ENCODE measurements around the gene WDR33.

The WDR33 gene

GRCh38 chr2:127743477-127744026, 67.4 kb downstream of the WDR33 start:
- peaks cover 3% of the 10 kb centered on the region; the same call in 1 of the 2 replicates for H3K4me1 ChIP-seq (ENCODE audit: control insufficient read depth, insufficient read depth, low read length)
- no peak overlapping the region for H3K4me3 ChIP-seq (ENCODE audit: low read depth, low read length)
- TF ChIP-seq ZNF660 (tag by site-specific recombination; IDR thresholded peaks at IDR 0.05) (no peak), ZNF670 (tag by site-specific recombination; IDR thresholded peaks at IDR 0.05; ENCODE audit: low read depth) (no peak), ZNF214 (tag by site-specific recombination; IDR thresholded peaks at IDR 0.05; ENCODE audit: borderline replicate concordance) (no peak), KLF17 (tag by site-specific recombination; IDR thresholded peaks at IDR 0.05) (no peak), REPIN1 (tag by site-specific recombination; IDR thresholded peaks at IDR 0.05; ENCODE audit: low read depth) (no peak), ZNF155 (tag by site-specific recombination; IDR thresholded peaks at IDR 0.05) (no peak), ZNF324 (tag by site-specific recombination; IDR thresholded peaks at IDR 0.05) (no peak), ZBTB17 (tag by site-specific recombination; IDR thresholded peaks at IDR 0.05) (no peak), ZNF138 (tag by site-specific recombination; IDR thresholded peaks at IDR 0.05; ENCODE audit: borderline replicate concordance) (no peak), SETDB1 (IDR thresholded peaks at IDR 0.05; ENCODE audit: insufficient read length, low read length) (no peak), ZNF37A (tag by site-specific recombination; IDR thresholded peaks at IDR 0.05) (no peak)
- peaks cover 3 to 46% of the 10 kb centered on the region in 2 experiments for H3K36me3 ChIP-seq (ENCODE audit: control insufficient read depth in 2 of 2, insufficient read depth in 1 of 2, low read length in 2 of 2)
- H3K9me3 ChIP-seq (ENCODE audit: control insufficient read depth, insufficient read depth, low read depth, low read length): no peaks in the 10 kb centered on the region
- ChIA-PET CTCF (interaction anchor here (0.8 kb wide), 1 partner anchor 20 kb away, joined by 4 read pairs; no protein-coding TSS in a partner anchor), POLR2A (no interaction called here)
- no peak overlapping the region for H3K27ac ChIP-seq (ENCODE audit: extremely low read depth, low read depth, low read length)

- no peak for TF ChIP-seq ZNF670 (tag by site-specific recombination; IDR thresholded peaks at IDR 0.05; ENCODE audit: low read depth)
- no peak for TF ChIP-seq ZNF132 (tag by site-specific recombination; IDR thresholded peaks at IDR 0.05; ENCODE audit: borderline replicate concordance)
- TF ChIP-seq ZNF169 (tag by site-specific recombination; IDR thresholded peaks at IDR 0.05): no peak
- no peak for TF ChIP-seq ZNF394 (tag by site-specific recombination; IDR thresholded peaks at IDR 0.05; ENCODE audit: borderline replicate concordance)
- TF ChIP-seq MEIS1 (CRISPR knock-in tag; IDR thresholded peaks at IDR 0.05; ENCODE audit: borderline replicate concordance): no peak
- no peak for TF ChIP-seq ZNF133 (tag by site-specific recombination; IDR thresholded peaks at IDR 0.05)
- no peak for TF ChIP-seq ZNF292 (tag by site-specific recombination; IDR thresholded peaks at IDR 0.05; ENCODE audit: borderline replicate concordance, low read depth)
- TF ChIP-seq ZNF311 (tag by site-specific recombination; IDR thresholded peaks at IDR 0.05; ENCODE audit: borderline replicate concordance): no peak
- TF ChIP-seq ZBTB20 (tag by site-specific recombination; IDR thresholded peaks at IDR 0.05): no peak
- TF ChIP-seq ZNF837 (tag by site-specific recombination; IDR thresholded peaks at IDR 0.05): no peak
- no peak for TF ChIP-seq ZNF354C (tag by site-specific recombination; IDR thresholded peaks at IDR 0.05; ENCODE audit: borderline replicate concordance, low read depth)
- TF ChIP-seq ZNF768 (tag by site-specific recombination; IDR thresholded peaks at IDR 0.05): no peak
- TF ChIP-seq HOXD13 (CRISPR knock-in tag; IDR thresholded peaks at IDR 0.05; ENCODE audit: borderline replicate concordance): no peak
- no peak for TF ChIP-seq ZNF585B (tag by site-specific recombination; IDR thresholded peaks at IDR 0.05)
- TF ChIP-seq ZNF747 (tag by site-specific recombination; IDR thresholded peaks at IDR 0.05): no peak
- no peak for TF ChIP-seq SETDB1 (IDR thresholded peaks at IDR 0.05; ENCODE audit: insufficient read length, low read length)
- POLR2A ChIA-PET: no interaction called here
- Histone ChIP-seq H3K36me3 (ENCODE audit: control insufficient read depth in 2 of 2, insufficient read depth in 1 of 2, low read length in 2 of 2) (peaks cover 3 to 45% of the 10 kb centered on the region in 2 experiments), H3K4me1 (ENCODE audit: control insufficient read depth, insufficient read depth, low read length) (peaks cover 3% of the 10 kb centered on the region; the same call in 1 of the 2 replicates), H3K9me3 (ENCODE audit: control insufficient read depth, insufficient read depth, low read depth, low read length) (no peaks in the 10 kb centered on the region), H3K4me3 (ENCODE audit: low read depth, low read length) (no peak overlapping the region), H3K27ac (ENCODE audit: extremely low read depth, low read depth, low read length) (no peak overlapping the region)
- CTCF ChIA-PET: interaction anchor here (0.6 kb wide), 1 partner anchor 37 kb away, joined by 4 read pairs; no protein-coding TSS in a partner anchor
Measured at GRCh38 chr2:127740665-127741288, 70.2 kb downstream of the WDR33 start.

All from HEK293 (cell line).